Measurements from ENCODE around the gene IQGAP1. TPM values are rescaled to one million over a fixed set of nuclear protein-coding genes. Genes with fewer than 3 reads are reported as not detected.

The IQGAP1 gene
- polyA plus RNA-seq, 2 of the 4 experiments (the other 2 are of a cell fraction), result 100 to 168 TPM

- POLR2A ChIA-PET, result interaction anchor here (2.2 kb wide), 1 partner anchor 12 kb away, joined by 52 read pairs; no protein-coding TSS in a partner anchor
Measured at GRCh38 chr15:90389513-90389912, 1.5 kb downstream of the IQGAP1 start.

GRCh38 chr15:90393040-90393439 lies 5.0 kb downstream of the IQGAP1 start:
- Histone ChIP-seq H3K9me3 (no peaks in the 10 kb centered on the region), H3K27ac (no peak overlapping the region), H3K4me3 (no peak overlapping the region), H3K4me2 (no peak overlapping the region), H3K4me1 (peaks cover 16% of the 10 kb centered on the region; the same call in 2 of the 3 replicates)
- 97% methylated on average over 1 of the region's 1 CpG for WGBS (ENCODE audit: missing lambda C conversion rate)
- ATAC-seq, result no peak
- TF ChIP-seq ZNF302 (CRISPR knock-in tag; IDR thresholded peaks at IDR 0.05), result no peak
- no peak for TF ChIP-seq RNF2 (IDR thresholded peaks at IDR 0.05; ENCODE audit: borderline replicate concordance, low read depth)
- no peak for TF ChIP-seq MAZ (IDR thresholded peaks at IDR 0.05; ENCODE audit: borderline replicate concordance, low read depth, low read length)
- no peak for TF ChIP-seq REST (IDR thresholded peaks at IDR 0.05)
- TF ChIP-seq CTCF (IDR thresholded peaks at IDR 0.05), result no peak
- TF ChIP-seq ELK1 (IDR thresholded peaks at IDR 0.05; ENCODE audit: low read depth, low read length), result no peak
- TF ChIP-seq NPAS2 (CRISPR knock-in tag; IDR thresholded peaks at IDR 0.05; ENCODE audit: borderline replicate concordance), result no peak
- no peak for DNase-seq (ENCODE audit: low read depth in 1 of 2, low spot score in 1 of 2)
- ChIA-PET CTCF (interaction anchor here (0.6 to 4.6 kb wide), 5 partner anchors 30 to 542 kb away, joined by 3 to 14 read pairs (median 4); partner anchors contain the start of gene UNC45A), POLR2A (no interaction called here)
- FAIRE-seq, result no peak

More at GRCh38 chr15:90389513-90389912, 1.5 kb downstream of the IQGAP1 start:
- Histone ChIP-seq H3K4me3 (peak overlapping the region; percentile 78), H3K4me1 (peaks cover 10% of the 10 kb centered on the region; the same call in 2 of the 3 replicates), H3K9me3 (no peaks in the 10 kb centered on the region), H3K4me2 (peak overlapping the region; percentile 92), H3K27ac (peak overlapping the region; percentile 93 to 95; a peak in 5 of 6 replicates)
- WGBS (ENCODE audit: missing lambda C conversion rate), result 71% methylated on average over 6 of the region's 6 CpGs
- DNase-seq (ENCODE audit: low read depth in 1 of 2, low spot score in 1 of 2), result no peak
- TF ChIP-seq POLR2AphosphoS2 (conservative IDR thresholded peaks at IDR 0.05; ENCODE audit: low read length), result no peak
- TF ChIP-seq POLR2A (IDR thresholded peaks at IDR 0.05; ENCODE audit: low read length), result no peak
- no peak for TF ChIP-seq FOSB (CRISPR knock-in tag; IDR thresholded peaks at IDR 0.05)
- TF ChIP-seq GATA3 (IDR thresholded peaks at IDR 0.05; ENCODE audit: borderline replicate concordance), result no peak
- TF ChIP-seq ZC3H11A (IDR thresholded peaks at IDR 0.05), result no peak
- TF ChIP-seq RCOR1 (IDR thresholded peaks at IDR 0.05; ENCODE audit: low read depth, low read length), result no peak
- TF ChIP-seq EHF (CRISPR knock-in tag; IDR thresholded peaks at IDR 0.05), result no peak
- TF ChIP-seq MAZ (IDR thresholded peaks at IDR 0.05; ENCODE audit: borderline replicate concordance, low read depth, low read length), result no peak
- TF ChIP-seq HOXB13 (CRISPR knock-in tag; IDR thresholded peaks at IDR 0.05; ENCODE audit: low read depth), result no peak
- TF ChIP-seq RAD21 (conservative IDR thresholded peaks at IDR 0.05 in 1 of 2, IDR thresholded peaks at IDR 0.05 in 1 of 2), result no peak
- TF ChIP-seq TFCP2L1 (CRISPR knock-in tag; IDR thresholded peaks at IDR 0.05), result no peak
- no peak for TF ChIP-seq FOSL2 (IDR thresholded peaks at IDR 0.05)
- no peak for TF ChIP-seq FOSL2 (CRISPR knock-in tag; IDR thresholded peaks at IDR 0.05)
- TF ChIP-seq ATOH8 (CRISPR knock-in tag; IDR thresholded peaks at IDR 0.05; ENCODE audit: low read depth), result no peak
- no peak for ATAC-seq
- FAIRE-seq, result no peak
- CTCF ChIA-PET, result interaction anchor here (0.7 to 2.6 kb wide), 4 partner anchors 11 to 151 kb away, joined by 3 to 18 read pairs (median 6); no protein-coding TSS in a partner anchor

Data from A549 (cell line).